NB4 (cell line): Measurements from ENCODE around the gene NSMCE1.

Experiments used
- MYC ChIP-seq: IDR thresholded peaks from 2 replicates; pipeline ENCODE4 v1.6.1; 2011; ENCODE audit warnings: low read depth, low read length
- POLR2A ChIP-seq: IDR thresholded peaks from 2 replicates; pipeline ENCODE4 v1.6.1; 2011; ENCODE audit warnings: mild to moderate bottlenecking; ENCODE audit not compliant: insufficient read length; ENCODE audit errors: extremely low read depth
- TF ChIP-seq, protein P1 (sequence below): IDR thresholded peaks from one replicate; pipeline ENCODE4 v1.5.1; 2012; ENCODE audit warnings: low read depth, low read length

DNA sequence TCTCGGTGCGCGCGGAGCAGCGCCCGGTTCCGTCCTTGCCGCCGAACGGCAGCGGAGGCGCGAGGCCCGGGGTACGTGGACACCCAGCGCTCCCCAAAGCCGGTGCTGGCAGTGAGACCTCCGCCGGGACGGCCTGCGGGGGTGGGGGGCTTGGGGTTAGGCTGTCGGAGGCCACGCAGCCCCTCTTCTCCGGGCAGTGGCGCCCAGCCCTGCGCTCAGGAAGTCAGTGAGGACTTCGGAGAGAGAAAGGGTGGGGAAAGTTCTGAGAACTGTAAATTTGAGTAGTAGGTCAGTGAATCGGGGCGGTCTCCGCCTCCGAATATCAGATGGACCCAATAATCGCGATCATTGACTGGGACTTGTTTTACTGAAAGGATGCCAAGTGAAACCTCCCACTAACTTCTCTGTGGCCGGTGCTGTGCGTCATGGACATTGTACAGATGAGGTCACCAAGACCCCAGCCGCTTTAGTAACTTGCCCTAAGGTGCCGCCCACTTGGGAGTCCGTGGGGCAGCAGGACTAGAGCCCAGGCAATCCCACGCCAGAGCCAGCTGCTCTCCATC lies 45.7 kb upstream of the NSMCE1 start:
- TF ChIP-seq, protein P1, sequence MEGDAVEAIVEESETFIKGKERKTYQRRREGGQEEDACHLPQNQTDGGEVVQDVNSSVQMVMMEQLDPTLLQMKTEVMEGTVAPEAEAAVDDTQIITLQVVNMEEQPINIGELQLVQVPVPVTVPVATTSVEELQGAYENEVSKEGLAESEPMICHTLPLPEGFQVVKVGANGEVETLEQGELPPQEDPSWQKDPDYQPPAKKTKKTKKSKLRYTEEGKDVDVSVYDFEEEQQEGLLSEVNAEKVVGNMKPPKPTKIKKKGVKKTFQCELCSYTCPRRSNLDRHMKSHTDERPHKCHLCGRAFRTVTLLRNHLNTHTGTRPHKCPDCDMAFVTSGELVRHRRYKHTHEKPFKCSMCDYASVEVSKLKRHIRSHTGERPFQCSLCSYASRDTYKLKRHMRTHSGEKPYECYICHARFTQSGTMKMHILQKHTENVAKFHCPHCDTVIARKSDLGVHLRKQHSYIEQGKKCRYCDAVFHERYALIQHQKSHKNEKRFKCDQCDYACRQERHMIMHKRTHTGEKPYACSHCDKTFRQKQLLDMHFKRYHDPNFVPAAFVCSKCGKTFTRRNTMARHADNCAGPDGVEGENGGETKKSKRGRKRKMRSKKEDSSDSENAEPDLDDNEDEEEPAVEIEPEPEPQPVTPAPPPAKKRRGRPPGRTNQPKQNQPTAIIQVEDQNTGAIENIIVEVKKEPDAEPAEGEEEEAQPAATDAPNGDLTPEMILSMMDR = no peak
- no peak for TF ChIP-seq POLR2A
- TF ChIP-seq MYC = no peak
